ENCODE results near the gene HCAR1. TPM values are rescaled to one million over a fixed set of nuclear protein-coding genes. Genes with fewer than 3 reads are reported as not detected.

The HCAR1 gene
- total RNA-seq, 1 experiment from 2014 or later: 4.0 TPM

GRCh38 chr12:122691566-122691965, 39.1 kb downstream of the HCAR1 start:
- ATAC-seq (no peak), DNase-seq (no peak)
- intact Hi-C loops (cut with micrococcal nuclease): no loop called here
- Histone ChIP-seq H3K79me2 (ENCODE audit: low read length) (no peaks in the 10 kb centered on the region), H3K9ac (ENCODE audit: low read length) (no peak overlapping the region), H3K9me2 (replicated peaks; ENCODE audit: low read length) (no peaks in the 10 kb centered on the region), H3F3A (ENCODE audit: low read length, unreplicated experiment) (no peaks in the 10 kb centered on the region), H3K27me3 (ENCODE audit: low read length) (no peaks in the 10 kb centered on the region), H3K36me3 (ENCODE audit: low read depth, low read length) (no peaks in the 10 kb centered on the region), H3K4me3 (ENCODE audit: low read length) (no peak overlapping the region), H2AFZ (ENCODE audit: low read length) (no peak overlapping the region), H3K9me3 (ENCODE audit: low read length) (no peaks in the 10 kb centered on the region), H4K20me1 (ENCODE audit: low read length) (no peaks in the 10 kb centered on the region), H3K4me2 (ENCODE audit: low read length) (no peak overlapping the region), H3K27ac (ENCODE audit: low read length) (no peak overlapping the region), H3K4me1 (ENCODE audit: insufficient read depth, low read length) (no peaks in the 10 kb centered on the region)
- CTCF ChIA-PET: no interaction called here
- POLR2A ChIA-PET (ENCODE audit: unreplicated experiment): no interaction called here
- no peak for TF ChIP-seq EZH2phosphoT487 (IDR thresholded peaks at IDR 0.05; ENCODE audit: borderline replicate concordance, low read length)
- no TSS peak for BruUV-seq (replicated peaks)

GRCh38 chr12:122688291-122688690, 42.4 kb downstream of the HCAR1 start:
- DNase-seq (no peak), ATAC-seq (no peak)
- ChIA-PET POLR2A (ENCODE audit: unreplicated experiment) (no interaction called here), CTCF (no interaction called here)
- H3F3A ChIP-seq (ENCODE audit: low read length, unreplicated experiment): no peaks in the 10 kb centered on the region
- no peaks in the 10 kb centered on the region for H3K4me1 ChIP-seq (ENCODE audit: insufficient read depth, low read length)
- no peak overlapping the region for H3K27ac ChIP-seq (ENCODE audit: low read length)
- H3K4me3 ChIP-seq (ENCODE audit: low read length): no peak overlapping the region
- no peak overlapping the region for H2AFZ ChIP-seq (ENCODE audit: low read length)
- TF ChIP-seq EZH2phosphoT487 (IDR thresholded peaks at IDR 0.05; ENCODE audit: borderline replicate concordance, low read length) (no peak), CTCF (conservative IDR thresholded peaks at IDR 0.05; ENCODE audit: low read depth, low read length) (no peak), EZH2 (IDR thresholded peaks at IDR 0.05; ENCODE audit: low read length, unreplicated experiment) (no peak)
- no peak overlapping the region for H3K4me2 ChIP-seq (ENCODE audit: low read length)
- H4K20me1 ChIP-seq (ENCODE audit: low read length): no peaks in the 10 kb centered on the region
- no peaks in the 10 kb centered on the region for H3K79me2 ChIP-seq (ENCODE audit: low read length)
- BruUV-seq (replicated peaks): no TSS peak
- H3K36me3 ChIP-seq (ENCODE audit: low read depth, low read length): no peaks in the 10 kb centered on the region
- no peaks in the 10 kb centered on the region for H3K9me3 ChIP-seq (ENCODE audit: low read length)
- no peaks in the 10 kb centered on the region for H3K27me3 ChIP-seq (ENCODE audit: low read length)
- H3K9ac ChIP-seq (ENCODE audit: low read length): no peak overlapping the region
- intact Hi-C loops (cut with micrococcal nuclease): no loop called here
- H3K9me2 ChIP-seq (replicated peaks; ENCODE audit: low read length): no peaks in the 10 kb centered on the region

- peak; percentile 34 for DNase-seq
- CTCF ChIA-PET: no interaction called here
- no peak overlapping the region for H2AFZ ChIP-seq (ENCODE audit: low read length)
- no peaks in the 10 kb centered on the region for H3K4me1 ChIP-seq (ENCODE audit: insufficient read depth, low read length)
- H3K9me3 ChIP-seq (ENCODE audit: low read length): no peaks in the 10 kb centered on the region
- intact Hi-C loops (cut with micrococcal nuclease): no loop called here
- H3K36me3 ChIP-seq (ENCODE audit: low read depth, low read length): no peaks in the 10 kb centered on the region
- TF ChIP-seq CTCF (conservative IDR thresholded peaks at IDR 0.05; ENCODE audit: low read depth, low read length): no peak
- TF ChIP-seq EZH2phosphoT487 (IDR thresholded peaks at IDR 0.05; ENCODE audit: borderline replicate concordance, low read length): no peak
- TF ChIP-seq EZH2 (IDR thresholded peaks at IDR 0.05; ENCODE audit: low read length, unreplicated experiment): no peak
- POLR2A ChIA-PET (ENCODE audit: unreplicated experiment): no interaction called here
- H3K27ac ChIP-seq (ENCODE audit: low read length): no peak overlapping the region
- H3K79me2 ChIP-seq (ENCODE audit: low read length): no peaks in the 10 kb centered on the region
- BruUV-seq (replicated peaks): no TSS peak
- no peaks in the 10 kb centered on the region for H3K27me3 ChIP-seq (ENCODE audit: low read length)
- ATAC-seq: peak; percentile 46
- H3K4me2 ChIP-seq (ENCODE audit: low read length): no peak overlapping the region
- H3K9me2 ChIP-seq (replicated peaks; ENCODE audit: low read length): no peaks in the 10 kb centered on the region
- no peaks in the 10 kb centered on the region for H3F3A ChIP-seq (ENCODE audit: low read length, unreplicated experiment)
- no peaks in the 10 kb centered on the region for H4K20me1 ChIP-seq (ENCODE audit: low read length)
- no peak overlapping the region for H3K4me3 ChIP-seq (ENCODE audit: low read length)
- H3K9ac ChIP-seq (ENCODE audit: low read length): no peak overlapping the region
These were observed 43.6 kb downstream of the HCAR1 start for GRCh38 chr12:122687086-122687485.
